GM19043 (cell line): ENCODE results near the gene BTNL2.

Experiments
- ATAC-seq: cut with Tn5 transposase; IDR thresholded peaks from one replicate; pipeline ENCODE4 v1.9.1; 2021; ENCODE audit warnings: low read depth; ENCODE audit not compliant: unreplicated experiment

The BTNL2 gene

DNA sequence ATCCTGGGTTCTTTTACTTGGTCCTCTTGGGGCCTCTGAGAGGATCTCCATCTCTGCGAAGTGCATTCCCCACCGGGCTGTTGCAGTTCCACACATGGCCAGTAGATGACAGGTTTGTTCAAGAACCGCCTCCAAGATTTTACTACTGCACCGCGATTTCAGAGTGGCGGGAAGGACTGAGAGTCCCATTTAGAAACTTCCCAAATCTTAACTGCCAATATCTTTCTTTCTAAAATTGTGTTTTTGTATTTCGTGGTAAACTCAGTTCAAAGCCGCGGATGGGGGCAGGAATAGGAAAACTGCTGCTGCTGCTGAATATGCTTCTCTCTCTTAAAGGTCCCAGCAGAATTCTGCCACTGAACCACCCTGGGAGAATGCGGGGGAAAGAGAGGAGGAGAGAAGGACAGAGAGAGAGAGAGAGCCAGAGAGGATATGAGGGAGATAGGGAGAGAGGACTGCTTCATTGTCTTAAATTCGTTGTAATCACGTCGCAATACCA lies 8.6 kb upstream of the BTNL2 start:
- ATAC-seq = no peak

DNA sequence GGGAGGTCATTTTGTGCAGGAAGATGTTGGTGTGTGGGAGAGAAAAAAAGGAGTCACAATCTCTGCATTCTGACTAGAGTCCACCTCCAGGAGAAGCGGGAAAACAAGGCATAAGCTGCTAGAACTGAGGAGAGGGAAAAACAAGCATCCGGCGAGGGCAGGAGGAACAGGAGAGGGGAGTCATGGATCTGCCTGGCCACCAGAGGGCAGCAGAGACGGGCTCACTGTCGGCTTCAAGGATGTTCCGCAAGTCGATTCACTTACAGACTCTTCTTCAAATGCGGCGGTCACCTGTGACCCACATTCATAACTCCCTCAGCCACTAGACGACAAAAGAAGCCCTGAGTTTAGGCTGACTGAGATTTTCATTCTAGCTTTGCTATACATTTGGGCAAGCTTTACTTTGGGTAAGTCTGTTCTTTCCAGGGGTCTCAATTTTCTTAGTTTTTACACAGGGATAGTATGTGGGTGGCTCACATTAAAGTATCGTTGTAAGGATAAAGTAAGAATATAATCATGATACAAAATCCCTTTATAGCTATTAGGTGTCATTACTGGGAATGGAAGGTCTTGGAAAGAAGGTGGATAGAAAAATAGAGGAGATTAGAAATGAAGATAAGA lies 6.6 kb upstream of the BTNL2 start:
- ATAC-seq = no peak

DNA sequence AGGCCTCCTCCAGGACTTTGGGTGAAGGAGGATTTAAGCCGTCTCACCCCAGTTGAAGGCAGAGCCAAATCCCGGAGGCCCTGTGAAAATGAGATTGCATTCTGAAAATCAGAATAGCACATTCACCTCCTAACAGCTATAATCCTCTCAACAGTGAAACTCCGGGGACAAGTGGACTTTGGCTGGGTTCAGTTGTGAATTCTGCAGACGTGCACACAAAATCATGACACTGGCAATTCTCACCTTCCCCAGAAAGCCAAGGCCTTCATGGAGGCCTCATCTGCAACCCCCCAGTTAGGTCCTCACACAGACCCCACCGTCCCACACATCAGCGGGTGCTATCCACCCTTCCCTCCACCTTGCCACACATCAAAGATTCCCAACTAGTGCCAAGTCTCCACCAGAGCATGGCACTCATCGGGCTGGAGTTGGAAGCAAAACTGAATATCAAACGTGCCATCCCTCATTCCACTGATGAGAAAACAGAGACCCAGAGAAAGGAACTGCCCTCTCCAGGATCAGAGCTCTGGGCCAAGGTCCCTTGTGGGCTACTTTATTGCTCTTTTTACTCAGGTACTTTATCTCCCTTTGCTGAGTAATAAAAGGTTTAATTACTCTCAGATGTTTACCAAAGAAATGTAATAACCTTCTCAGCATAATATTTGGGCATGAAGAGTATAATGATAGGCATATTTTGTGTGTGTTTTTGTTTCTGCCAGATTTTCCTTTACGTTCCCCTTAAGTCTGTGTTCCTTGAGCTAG lies 4.8 kb upstream of the BTNL2 start:
- ATAC-seq = no peak

DNA sequence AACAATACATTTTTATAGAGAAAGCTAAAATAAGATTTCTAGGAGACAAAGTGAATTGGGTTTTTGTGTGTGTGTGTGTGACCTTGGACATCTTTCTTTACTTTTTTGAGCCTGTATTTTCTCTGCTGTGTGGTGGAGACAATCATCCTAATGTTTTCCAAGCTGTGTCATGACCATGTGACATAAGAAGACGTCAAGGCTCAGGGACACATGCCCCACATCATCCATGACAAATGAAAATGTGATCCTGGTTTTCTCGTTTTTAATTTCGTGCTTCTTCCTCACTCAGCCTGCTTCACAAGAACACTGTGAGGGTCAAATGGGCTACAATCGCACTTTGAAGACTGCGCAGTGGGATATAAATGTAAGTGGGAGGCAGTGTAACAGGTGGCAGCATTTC lies 3.9 kb upstream of the BTNL2 start:
- ATAC-seq = no peak

DNA sequence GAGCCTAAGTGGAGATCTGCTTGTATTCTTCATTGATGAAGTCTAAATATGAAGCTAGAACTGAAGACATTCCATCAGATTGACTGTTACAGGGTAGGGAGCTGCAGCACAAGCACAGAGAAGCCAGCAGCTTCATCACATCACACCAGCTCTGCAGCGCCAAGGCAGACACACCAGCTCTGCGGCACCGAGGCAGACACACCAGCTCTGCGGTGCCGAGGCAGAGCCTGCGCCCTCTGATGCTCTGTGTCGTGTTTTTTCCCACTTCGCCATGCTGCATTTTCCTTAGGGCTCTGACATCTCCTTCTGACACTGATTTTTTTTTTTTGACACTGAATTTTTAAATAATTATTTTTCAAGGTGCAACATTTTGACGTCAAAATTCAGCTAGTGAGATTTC lies 784 bp downstream of the BTNL2 start:
- ATAC-seq = no peak

DNA sequence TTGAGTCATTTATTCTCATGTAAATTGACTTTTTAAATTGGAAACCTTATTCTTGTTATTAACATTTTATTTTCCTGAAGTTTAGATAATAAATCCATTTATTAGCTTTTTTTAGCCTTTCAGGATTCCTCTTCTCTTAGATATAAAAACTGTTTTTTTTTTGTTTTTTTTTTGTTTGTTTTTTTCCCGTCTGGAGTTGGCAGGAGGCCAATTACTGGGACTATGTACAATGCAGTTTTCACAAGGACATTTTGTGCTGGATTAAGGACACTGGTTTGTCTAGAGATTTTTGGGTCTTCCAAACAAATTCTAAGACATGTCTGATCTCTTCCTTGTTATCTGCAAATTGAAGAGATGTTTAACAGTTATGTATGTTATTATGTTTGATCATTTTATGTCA lies 1.3 kb downstream of the BTNL2 start:
- ATAC-seq = no peak

DNA sequence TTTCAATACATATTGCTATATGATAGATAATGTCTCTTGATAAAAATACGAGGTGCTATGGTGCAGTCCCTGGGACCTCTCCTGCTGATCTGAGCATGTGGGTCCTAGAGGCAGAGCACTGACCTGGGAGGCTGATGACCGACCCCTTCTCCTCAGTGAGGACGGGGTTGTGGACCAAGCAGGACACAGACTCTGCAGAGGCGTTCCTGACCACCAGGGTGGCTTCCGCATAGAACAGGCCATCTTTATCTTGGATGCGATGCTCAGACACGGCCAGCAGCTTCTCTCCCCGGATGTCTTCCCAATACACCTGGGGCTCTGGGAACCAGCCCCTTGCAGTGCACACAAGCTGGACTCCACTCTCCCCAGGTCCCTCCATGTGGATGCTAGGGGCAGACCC lies 4.2 kb downstream of the BTNL2 start:
- ATAC-seq = no peak

DNA sequence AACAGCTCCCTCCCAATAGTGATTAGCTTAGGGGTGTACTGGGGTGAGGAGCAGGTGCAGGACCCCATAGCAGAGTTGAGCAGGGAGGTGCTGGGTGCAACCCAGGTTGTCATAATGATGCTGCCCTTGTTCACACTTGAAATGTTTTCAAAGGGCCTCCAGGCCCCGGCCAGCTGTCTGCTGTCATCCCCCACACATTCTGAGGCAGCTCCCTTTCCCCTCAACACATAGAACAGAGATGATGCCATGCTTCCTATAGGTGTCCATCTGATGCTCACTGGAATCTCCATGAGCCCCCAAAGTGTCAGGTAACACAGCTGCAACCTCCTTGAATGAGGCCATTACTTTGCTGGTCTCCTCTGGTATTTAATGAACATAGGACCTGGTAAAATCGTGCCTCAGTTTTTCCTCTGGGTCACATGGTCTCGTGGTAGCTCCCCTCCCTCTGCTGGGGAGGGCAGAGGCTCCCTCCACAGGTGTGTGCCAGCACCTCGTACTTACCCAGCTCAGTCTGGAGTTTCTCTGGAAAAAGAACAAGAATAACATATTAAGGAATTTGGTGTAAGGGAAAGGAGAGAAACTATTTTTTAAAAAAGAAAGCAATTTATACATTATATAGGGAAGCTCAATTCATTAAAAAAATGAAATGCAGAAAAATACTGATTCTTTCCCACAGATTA lies 5.6 kb downstream of the BTNL2 start:
- ATAC-seq = no peak

DNA sequence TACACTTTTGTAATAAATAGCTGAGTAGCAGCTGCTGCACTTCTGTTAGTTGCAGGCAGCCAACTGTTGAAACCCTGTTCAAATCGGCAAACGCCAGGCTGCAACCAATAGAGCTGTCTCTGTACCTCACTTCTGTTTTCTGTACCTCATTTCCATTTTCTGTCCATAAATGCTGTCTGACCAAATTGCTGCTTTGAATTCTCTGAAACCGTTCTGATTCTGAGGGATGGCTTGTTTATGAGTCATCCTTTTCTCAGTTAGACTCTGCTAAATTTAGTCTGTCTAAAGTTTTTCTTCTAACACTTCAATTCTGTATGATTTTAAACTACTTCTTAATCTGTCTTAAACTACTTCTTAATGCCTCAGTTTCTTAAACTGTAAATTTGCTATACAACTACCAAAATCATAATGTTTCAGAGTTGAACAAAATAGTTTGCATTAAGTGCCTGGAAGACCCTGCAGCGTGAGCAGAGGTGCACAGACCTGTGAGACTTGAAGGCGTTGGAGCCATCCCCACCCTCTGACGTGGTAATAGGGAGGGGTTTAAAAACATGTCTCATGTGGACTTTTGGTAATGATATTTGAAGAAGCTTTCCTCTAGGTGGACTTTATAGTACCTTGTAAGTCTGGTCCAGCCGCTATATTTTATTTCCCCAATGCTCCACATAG lies 9.6 kb downstream of the BTNL2 start:
- ATAC-seq = peak; percentile 55

DNA sequence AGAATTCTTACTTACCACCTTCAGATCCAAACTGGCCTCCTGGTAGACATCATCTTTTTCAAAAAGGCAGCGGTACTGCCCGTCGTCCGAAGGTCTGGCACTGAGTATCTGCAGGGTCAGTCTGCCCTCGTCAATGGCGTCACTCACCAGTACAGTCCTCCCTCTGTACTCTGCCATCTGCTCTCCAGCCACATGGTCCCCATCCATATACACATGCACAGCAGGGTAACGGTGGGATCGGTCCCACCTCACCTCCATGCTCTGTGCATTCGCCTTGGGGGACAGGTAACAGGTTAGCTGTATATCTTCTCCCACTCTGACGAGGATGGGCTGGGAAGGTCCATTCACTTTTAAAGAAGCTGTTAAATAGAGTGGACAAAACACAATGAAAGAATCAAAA lies 11.0 kb downstream of the BTNL2 start:
- ATAC-seq = no peak

DNA sequence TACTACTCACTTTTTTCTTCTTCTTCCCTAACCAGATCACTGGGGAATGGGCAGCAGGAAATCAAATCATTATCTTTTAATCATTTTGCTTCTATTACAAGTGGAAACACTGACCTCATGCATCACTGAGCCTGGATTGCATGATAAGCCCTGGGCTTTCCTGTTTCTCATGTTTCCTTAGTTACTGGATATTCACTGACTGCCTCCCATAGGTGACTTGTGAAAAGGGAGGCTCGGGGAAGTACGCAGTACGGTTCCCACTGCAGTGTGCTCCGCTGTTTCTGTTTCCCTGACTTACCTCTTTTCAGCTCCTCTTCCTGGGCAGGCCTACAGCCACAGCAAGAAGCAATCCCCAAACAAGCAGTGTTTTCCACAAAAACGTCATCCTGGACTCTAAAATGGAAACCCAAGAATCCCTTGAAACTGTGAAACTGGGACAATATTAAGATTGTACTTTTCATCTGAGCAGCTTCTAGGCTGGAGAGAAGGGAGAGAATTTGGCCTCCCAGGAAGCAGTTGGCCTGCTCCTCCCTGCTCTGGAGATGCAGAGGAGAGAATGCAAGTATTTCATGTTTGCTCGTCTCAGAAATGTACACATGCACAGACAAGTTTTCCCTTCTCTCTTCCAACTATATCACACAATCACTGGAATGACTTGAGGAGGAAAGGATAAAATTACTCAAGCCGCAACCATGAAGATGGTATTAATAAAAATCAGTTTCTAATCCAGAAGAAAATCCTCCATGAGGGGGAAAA lies 13.1 kb downstream of the BTNL2 start:
- ATAC-seq = no peak

DNA sequence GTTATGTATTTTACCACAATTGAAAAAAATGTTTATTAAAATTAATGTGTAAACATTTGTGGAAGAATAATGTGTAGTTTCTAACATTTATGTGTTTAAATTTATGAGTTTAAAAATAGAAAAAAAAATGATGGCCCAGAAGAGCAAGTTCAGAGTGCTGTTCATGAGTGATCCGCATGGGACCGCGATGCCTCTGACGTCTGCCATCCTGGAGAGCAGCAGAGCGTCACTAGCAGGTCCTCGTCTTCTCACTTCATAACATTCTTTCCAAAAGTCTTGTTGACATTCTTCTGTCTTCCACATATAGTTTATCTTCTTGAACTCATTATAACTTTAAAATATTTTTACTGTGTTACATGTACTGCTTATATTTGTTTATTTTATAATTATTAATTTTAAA lies 15.5 kb downstream of the BTNL2 start:
- ATAC-seq = no peak

DNA sequence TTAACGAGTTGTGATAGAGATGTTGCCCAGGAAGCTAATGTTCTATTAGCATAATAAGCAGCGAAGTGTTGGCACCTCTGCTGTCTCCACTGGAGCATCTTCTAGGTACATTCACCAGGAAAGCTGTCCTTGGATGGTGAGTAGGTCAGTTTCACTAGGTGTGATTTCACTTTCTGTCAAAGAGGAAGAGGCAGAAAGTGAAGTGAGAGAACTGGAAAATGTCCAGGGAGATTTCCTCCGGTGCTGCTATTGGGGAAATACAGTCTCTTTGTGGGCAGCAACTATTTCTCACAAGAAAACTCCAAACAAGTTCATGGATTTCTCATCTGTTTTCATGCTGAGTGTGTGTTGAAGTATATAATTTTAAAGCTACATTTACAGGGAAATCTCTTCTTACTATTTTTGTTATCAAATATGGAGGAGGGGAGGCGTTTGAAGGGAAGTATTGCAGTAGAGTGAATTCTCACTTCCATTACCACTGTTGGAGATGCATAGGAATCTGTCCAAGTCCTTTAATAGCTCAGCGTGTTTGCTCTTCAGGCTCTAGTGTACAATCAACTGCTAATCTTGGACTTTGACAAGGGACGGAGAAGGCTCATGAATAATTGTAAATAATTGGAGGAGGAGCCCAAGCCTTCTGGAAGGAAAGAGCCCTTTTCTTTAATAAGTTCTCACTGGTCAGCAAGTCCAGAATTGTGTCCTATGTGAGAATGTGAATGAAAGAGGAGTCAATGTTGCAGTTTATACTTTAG lies 19.2 kb downstream of the BTNL2 start:
- no peak for ATAC-seq

DNA sequence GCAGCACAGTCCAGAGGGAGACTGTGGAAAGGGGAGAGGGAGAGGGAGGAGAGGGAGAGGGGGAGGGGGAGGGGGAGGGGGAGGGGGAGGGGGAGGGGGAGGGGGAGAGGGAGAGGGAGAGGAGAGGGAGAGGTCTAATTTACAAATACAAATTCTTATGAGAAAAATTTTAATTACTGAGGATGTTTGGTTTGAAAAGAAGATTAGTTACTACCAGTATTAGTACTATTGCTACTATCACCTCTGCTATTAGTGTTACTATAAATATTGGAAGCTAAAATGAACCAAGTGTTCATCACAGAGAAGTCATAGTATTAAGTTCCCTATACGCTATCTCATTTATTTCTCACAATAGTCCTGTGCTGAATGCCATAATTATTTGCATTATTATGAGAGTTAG lies 20.9 kb downstream of the BTNL2 start:
- ATAC-seq = no peak

DNA sequence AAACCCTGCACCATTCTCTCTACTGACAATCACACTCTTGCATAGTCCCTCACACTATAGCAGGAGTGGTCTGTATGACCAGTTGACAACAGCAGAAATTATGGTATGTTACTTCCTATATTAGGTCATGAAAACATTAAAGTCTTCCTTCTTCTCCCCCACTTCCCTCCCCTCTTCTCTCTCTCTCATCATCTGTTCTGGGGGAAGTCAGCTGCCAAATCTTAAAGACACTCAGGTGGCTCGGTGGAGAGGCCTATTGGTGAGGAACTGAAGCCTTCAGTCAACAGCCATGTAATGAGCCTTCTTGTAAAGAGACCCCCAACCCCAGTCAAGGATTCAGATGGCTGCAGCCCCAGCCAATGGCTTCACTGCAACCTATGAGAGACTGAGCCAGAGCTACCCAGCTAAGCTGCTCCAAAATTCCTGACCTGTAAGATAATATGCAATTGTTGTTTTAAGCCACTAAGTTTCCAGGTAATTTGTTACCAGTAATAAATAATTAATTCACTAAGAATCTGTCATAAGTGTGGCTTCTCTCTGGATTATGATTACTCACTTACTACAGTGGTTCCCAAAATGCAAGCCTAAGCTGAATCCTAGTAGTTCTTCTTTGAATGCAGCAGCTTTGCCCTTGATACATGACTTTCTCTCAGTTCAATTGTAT lies 24.1 kb downstream of the BTNL2 start:
- ATAC-seq = no peak

DNA sequence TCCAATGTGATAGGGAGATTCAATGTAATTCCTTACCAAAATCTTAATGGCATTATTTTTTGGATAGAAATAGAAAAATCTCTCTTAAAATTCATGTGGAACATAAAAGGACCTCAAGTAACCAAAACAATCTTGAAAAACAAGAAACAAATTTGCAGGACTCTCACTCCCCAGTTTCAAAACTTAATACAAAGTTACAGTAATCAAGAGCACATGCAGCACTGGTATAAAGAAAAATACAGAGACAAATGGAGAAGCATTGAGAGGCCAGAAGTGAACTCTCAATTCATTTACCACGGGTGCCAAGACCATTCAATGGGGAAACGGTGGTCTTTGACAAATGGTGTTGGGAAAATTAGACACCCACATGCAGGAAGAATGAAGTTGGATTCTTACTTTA lies 27.4 kb downstream of the BTNL2 start:
- no peak for ATAC-seq

DNA sequence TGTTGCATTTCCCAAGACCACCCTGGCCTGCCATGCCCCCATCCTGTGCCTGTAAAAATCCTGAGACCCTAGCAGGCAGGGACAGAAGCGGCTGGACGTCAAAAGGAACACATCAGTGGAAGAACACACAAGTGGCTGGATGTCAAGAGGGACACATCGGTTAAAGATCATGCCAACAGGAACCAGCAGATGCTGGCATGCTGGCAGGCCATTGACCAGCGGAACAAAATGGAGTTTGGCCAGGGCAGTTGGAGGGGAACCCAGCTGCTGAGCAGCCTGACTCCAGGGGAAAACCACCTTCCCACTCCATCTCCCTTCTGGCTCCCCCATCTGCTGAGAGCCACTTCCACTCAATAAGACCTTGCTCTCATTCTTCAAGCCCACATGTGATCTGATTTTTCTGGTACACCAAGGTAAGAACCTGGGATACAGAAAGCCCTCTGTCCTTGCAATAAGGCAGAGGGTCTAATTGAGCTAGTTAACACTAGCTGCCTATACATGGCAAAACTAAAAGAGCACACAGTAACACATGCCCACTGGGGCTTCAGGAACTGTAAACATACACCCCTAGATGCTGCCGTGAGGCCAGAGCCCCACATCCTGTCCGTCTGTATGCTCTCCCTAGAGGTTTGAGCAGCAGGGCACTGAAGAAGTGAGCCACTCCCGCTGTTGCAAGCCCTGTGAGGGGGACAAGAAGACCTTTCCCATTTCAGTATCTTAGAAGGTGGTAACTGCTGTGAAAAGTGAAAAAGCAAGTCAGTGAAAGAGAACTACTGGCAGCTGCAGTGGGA lies 31.0 kb downstream of the BTNL2 start:
- no peak for ATAC-seq

DNA sequence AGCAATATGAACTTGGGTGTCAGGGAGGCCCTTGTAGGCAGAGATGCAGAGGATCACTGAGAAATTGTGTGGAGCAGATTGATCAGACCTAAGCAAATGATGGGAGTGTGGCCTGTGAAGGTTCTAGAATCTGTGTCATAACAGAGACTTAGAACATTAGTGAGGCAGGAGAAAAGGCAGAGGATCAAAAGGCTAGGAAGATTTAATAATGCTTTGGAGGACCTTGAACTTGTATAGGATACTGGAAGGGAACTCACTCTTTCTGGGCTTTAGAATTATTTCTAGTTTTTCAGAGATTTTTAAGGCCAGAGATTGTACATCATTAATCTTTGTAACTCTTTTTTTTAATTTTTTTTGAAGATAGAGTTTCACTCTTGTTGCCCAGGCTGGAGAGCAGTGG lies 35.2 kb downstream of the BTNL2 start, which contains the start of gene TSBP1:
Gene TSBP1 (minus strand): TSS at position 101 of the 400 bp plus-strand sequence. CDS start 197 bp downstream, outside the sequence.
- ATAC-seq = no peak
